Epithelial cell of proximal tubule (primary cell): Measurements from ENCODE around the gene S100A13. TPM values are rescaled to one million over a fixed set of nuclear protein-coding genes. Genes with fewer than 3 reads are reported as not detected.

Experiments used
- DNase-seq: peaks from one replicate; pipeline ENCODE4 v3.0.0-alpha.2; 2011; ENCODE audit warnings: low read depth
- H3K4me3 ChIP-seq: 2 replicates; pipeline ENCODE4 v1.5.1; 2011; ENCODE audit warnings: low read depth, mild to moderate bottlenecking, low read length
- CTCF ChIP-seq: conservative IDR thresholded peaks from 2 replicates; pipeline ENCODE4 v1.5.1; 2012; ENCODE audit warnings: low read depth, mild to moderate bottlenecking, low read length
- total RNA-seq: library from RNA; depleted of rRNA; stranded (reverse); fragments of >200 nt; gene quantifications from 2 replicates; pipeline ENCODE4 v1.2.3, GENCODE V29; 2015

S100A13 gene
- total RNA-seq, 1 donor from 2014 or later, result 345 TPM

- no peak for TF ChIP-seq CTCF
- H3K4me3 ChIP-seq, result peak overlapping the region; percentile 87
- no peak for DNase-seq
Measured at GRCh38 chr1:153630384-153630783, 3.1 kb upstream of the S100A13 start.

DNA sequence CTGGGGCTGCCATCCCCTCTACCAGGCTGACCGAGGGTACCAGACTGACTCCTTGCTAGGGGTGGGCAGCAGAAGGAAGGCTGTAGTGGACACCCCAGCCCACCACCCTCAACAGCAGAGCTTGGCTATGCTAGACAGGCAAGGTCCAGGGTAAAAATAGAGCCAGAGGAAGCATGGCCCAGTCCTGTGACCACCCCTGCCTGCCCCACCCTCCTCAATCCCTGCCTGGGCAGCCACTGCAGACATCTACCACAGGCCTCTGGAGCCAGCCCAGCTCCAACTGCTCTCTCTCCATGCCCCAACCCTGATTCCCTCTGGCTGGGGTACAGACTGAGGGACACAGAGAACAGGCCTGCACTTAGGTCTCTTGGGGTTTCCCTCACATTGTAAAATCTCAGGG, 2.7 kb upstream of the S100A13 start:
- DNase-seq, result no peak
- peak overlapping the region; percentile 87 for H3K4me3 ChIP-seq
- TF ChIP-seq CTCF, result no peak

DNA sequence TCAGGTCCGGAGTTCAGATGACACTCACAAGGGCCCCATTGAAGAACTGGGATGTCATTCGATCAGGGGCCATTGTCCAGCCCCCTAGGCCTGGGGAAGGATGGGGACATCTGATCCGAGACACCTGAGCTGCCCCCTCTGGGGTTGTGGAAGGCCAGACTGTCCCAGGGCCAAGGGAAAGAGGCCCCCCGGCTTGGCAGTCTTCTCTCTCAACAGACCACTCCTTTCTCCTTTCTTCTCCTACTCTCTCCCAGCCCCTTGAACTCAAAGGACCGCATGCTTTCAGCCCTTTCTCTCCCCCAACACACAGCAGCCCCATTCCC, 2.0 kb upstream of the S100A13 start:
- DNase-seq, result no peak
- TF ChIP-seq CTCF, result no peak
- H3K4me3 ChIP-seq, result peak overlapping the region; percentile 87

- peak overlapping the region; percentile 87 for H3K4me3 ChIP-seq
- no peak for DNase-seq
- no peak for TF ChIP-seq CTCF
Measured at GRCh38 chr1:153628638-153629342, 1.5 kb upstream of the S100A13 start.

- DNase-seq, result no peak
- peak within 1 kb of the TSS; percentile 87 for H3K4me3 ChIP-seq
- no peak for TF ChIP-seq CTCF
Measured at GRCh38 chr1:153627715-153628626, 666 bp upstream of the S100A13 start, which contains the start of gene S100A1. Gene S100A1, plus strand, starts transcription at chr1:153628434. Its CDS starts 2,088 bp downstream, at chr1:153630522.

DNA sequence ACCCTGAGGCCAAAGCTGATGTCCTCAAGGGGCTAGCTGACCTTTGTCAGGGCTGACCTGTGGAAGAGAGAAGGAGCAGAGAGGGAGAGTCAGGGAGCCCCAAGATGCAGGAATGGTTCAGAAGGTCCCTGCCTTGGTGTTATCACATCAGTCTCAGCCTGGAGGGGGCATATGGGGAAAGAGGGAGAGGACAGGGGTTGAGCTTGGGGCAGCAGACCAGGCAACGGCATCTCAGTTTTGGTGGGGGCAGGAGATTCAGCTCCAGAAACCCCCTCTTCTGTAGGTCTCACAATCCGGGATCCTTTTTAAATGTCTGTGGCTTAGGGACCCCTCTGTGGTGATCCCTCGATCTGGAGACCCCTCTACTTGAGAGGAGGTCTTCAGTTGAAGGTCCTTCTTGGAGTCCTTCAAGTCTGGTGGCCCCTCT, 815 bp downstream of the S100A13 start:
- DNase-seq, result no peak
- peak overlapping the region; percentile 87 for H3K4me3 ChIP-seq
- no peak for TF ChIP-seq CTCF
